DMS53 treated with DMSO at 0.1 percent for 48 hours (cell line): ENCODE results near the gene SLC1A4.

ENCODE experiments used
- DNase-seq: peaks from one replicate; lab custom pipeline; 2025; ENCODE audit not compliant: unreplicated experiment; lab: John Stamatoyannopoulos, UW

Gene SLC1A4

DNA sequence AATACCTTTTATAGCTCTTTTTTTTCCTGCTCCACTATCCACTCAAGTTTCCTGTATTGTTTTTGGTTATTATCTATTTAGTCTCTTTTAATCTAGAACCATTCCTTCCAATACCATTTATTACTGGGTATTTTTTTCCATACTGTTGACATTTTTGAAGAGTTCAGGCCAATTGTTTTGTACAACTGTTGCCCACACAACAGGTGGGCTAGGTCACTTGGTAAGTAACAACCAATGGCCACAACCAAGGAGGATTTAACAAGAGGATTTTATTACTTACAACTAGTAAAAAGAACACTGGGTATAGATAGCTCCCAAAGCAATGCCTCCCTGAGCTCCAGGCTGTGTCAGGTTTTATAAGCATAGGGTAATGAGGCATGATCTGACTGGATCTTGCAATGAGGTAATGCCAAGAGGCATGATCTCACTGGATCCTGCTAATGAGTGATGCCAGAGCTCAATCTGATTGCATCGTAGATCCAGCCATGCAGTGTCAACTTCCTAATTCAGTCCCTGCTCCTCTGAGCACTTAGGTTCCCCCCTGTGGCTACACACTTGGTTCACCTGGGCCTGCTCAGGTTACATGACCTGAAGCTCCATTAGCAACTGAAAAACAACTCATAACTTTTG lies 59.9 kb downstream of the SLC1A4 start:
- DNase-seq: no peak

- no peak for DNase-seq
Observed at GRCh38 chr2:65050931-65051330, 61.7 kb downstream of the SLC1A4 start.

- no peak for DNase-seq
Observed at GRCh38 chr2:65053199-65053598, 64.0 kb downstream of the SLC1A4 start.

DNA sequence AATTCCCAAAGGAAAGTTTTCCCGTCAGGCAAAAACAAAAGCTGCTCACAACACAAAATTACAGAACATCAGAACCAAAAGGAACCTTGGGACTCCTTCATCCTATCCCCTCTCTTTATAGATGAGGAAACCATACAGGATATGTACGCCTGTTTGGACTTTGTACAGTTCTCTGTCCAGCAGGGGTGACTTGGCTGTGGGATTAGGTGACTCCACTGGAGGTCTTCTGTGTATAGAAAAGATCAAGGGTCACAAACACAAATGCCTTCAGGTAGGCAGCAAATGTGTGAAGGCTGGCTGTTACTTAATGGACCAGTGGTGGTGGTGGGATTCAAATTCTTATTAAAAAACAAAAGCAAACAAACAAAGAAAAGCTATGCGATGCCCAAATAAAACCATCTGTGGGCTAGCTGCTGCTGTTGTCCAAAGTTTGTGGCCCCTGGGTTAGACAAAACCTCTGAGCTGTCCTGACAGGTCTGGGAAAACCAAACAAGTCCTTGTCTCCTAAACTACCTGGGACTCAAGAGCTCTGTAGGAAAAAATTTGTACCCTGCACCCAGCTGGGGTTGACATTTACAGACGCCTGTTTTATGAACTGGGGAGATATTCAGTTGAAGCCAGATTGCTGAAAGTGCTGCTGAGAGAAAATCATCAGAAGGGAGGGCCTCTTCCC lies 65.7 kb downstream of the SLC1A4 start:
- no peak for DNase-seq

DNA sequence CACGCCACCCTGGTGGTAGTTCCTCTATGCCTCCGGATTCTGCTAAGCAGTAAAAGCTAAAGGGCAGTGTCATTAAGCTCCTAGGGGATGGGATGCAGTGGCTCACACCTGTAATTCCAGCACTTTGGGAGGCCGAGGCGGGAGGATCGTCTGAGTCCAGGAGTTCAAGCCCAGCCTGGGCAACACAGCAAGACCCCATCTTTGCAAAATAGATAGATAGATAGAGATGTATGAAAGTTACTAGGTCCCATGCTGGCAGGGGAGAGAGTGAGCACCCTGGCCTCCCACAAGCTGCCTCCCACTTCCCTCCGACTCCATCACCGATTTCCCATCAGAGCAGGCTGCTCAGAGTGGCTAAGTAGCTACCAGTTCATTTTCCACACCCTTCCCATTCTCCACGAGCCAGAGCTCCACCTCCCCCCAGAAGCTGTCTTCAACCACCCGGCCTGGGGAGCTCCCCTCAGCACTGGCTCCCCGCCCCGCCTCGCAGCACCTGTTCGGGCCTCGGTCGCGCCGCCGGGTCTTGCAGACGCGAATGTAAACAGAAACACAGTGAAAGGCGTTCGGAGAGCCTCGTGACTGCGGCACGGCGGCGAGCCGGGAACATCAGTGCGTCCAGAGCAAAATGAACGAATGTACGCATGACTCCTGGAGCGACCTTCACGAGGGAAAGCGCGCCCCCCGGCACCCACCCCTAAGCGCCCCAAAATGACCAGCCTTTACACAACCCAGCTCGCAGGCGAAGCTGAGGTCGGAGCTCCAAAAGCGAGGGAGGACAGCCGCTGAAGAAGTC lies 66.4 kb downstream of the SLC1A4 start:
- peak; percentile 81 for DNase-seq

- DNase-seq: peak; percentile 95
Observed at GRCh38 chr2:65056215-65057053, 67.2 kb downstream of the SLC1A4 start, which contains the start of gene CEP68. Gene CEP68 (plus strand): TSS chr2:65056416. CDS start chr2:65069445, 13,029 bp downstream.

DNA sequence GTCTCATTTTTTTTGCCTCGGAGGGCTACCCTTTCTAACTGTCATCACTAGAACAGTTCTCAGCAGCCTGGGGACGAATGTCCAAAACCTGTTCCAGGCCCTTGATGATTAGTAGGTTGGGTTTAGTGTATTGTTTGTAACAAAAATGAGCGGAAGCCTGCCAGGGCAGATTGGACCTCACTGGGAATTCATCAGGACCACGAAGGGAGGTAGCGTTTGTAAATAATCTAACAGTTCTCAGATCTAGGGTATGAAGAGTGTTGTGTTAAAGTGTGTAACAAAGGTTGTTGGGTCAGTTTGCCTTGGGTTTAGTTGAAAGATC lies 67.8 kb downstream of the SLC1A4 start:
- no peak for DNase-seq

GRCh38 chr2:65057391-65058052 lies 68.3 kb downstream of the SLC1A4 start:
- DNase-seq: peak; percentile 20

DNA sequence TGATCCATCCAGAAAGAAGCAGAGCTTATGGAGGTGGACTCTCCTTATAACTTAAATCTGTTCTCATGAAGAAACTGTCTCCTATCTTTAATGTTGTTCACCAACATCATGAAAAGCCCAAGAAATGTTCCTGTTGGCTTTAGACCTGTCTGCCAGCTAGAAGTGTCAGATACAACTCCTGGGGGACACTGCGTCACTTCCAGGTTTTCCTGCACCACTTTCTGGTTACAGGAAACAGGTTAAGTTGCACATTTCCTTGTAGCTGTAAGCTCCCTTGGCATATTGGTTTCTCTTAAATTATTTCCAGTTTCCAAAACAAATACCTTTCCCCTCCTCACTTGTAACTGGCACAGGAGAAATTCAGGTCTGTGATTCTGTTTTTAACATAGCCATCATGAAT lies 69.9 kb downstream of the SLC1A4 start:
- DNase-seq: no peak

- DNase-seq: no peak
Observed at GRCh38 chr2:65061146-65061909, 72.1 kb downstream of the SLC1A4 start.

DNA sequence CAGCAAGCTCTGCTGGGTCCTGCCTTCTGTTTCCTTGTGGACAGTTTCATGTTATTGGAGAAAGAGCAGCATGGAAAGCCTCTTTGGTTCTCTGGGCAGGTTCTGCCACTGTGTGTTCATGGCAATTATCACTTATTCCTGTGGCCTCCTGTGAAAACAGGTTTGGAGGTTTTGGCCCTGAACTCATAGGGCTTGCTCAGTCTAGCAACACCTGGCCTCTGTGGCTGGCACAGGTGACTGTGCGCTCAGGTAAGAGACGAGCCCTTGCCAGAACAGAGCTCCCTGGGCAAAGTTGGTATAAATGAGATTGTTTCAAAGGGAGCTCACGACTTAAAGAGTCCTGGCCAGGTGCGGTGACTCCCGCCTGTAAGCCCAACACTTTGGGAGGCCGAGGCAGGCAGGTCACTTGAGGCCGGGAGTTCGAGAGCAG lies 72.7 kb downstream of the SLC1A4 start:
- no peak for DNase-seq

GRCh38 chr2:65062843-65063825 lies 73.9 kb downstream of the SLC1A4 start:
- no peak for DNase-seq

DNA sequence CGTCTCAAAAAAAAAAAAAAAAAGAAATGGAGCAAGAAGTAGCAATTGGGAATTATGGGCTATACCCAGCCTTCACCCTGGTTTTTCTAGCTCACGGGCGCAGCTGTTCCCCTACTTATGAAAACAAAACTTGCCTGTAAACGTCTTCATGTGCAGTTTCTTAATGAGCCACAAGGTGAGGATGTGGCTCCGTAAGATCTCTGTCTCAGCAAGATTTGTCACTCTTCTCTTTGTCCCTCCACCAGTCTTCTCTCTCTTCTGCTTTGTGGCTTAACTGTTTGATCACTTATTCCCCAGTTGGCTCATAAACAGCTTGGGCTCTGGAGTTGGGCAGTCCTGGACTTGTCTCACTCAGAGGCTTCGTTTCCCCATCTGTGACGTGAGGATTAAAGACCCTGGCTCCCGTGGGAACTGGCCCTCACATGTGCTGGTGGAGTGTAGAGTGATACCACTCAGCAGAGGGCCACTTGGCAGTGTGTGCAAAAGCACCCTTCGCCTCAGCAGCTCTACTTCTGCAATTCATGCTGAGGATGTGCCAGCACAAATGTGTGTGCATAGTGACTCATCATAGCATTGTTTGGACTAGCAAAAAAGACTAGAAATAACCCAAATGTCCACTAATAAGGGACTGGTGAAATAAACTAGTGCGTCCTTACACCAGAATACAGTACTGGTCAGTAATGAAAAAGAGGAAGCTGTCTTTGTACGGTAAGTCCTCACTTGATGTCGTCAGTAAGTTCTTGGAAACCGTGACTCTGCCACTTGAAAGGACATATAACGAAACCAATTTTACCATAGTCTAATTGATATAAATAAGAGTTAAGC lies 75.7 kb downstream of the SLC1A4 start:
- DNase-seq: peak; percentile 93

DNA sequence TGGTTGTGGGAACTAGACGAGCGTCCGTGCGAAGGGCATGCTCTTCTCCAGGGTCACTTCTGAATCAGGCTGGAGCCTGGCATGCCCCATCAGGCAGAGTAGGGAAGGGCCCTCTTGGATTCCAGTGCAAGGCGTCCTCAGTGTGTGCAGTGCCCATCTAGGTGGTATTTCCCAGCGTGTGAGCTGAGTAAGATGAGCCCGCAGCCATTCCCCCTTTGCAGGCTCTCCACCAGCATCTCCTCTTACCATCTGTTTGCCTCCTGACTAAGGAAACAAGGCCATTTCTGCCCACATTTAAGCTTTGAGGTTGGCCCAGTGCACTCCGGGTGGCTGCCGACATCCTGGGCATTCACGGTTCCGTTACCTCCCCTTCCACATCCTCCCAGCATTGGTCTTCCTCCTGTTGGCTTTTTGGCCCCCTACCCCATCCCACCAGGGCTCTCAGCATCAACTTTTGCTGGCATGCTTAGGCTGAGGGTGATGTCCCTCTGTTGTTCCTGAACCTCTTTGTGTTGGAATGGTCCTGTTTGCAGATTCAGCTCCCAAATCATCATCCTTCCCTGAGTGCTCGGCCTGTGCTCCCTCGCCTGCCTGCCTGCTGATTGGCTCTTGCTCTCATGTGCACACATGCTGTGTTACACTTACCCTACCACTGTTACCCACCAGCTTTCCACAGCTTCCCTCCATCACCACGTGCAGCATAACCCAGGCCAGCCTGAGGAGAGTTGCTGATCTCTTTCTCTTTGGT lies 78.8 kb downstream of the SLC1A4 start:
- no peak for DNase-seq

DNA sequence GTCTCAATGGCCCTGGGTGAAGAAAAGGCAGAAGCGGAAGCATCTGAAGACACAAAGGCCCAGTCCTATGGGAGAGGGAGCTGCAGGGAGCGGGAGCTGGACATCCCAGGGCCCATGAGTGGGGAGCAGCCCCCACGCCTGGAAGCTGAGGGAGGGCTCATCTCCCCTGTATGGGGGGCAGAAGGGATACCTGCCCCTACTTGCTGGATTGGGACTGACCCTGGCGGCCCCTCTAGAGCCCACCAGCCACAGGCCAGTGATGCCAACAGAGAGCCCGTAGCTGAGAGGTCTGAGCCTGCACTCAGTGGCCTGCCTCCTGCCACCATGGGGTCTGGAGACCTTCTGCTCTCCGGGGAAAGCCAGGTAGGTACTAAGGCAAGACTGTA lies 80.2 kb downstream of the SLC1A4 start:
- no peak for DNase-seq

GRCh38 chr2:65070172-65070830 lies 81.1 kb downstream of the SLC1A4 start:
- no peak for DNase-seq

DNA sequence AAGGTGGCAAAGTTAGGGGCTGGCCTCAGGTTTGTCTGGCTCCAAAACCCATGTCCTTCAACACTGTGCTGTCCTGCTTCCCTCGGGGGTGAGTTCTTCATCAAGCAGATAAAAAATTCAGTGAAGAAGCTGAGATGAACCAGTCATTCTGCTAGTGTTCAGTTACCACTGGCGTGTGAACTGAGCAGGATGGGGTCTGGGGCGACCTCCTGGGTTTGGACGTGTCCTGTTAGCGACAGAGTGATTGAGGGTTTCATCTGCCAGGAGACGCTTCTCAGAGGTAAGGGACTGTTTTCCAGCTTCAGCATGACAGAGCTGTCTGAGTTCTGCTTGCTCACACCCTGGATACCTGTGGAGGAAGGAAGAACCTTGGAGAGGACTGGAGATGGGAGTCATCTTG lies 81.7 kb downstream of the SLC1A4 start:
- no peak for DNase-seq
